GM12892 (cell line): ENCODE measurements around the gene FUBP3.

Source experiments
- POLR2A ChIP-seq: IDR thresholded peaks from 2 replicates; pipeline ENCODE4 v1.6.1; 2011; ENCODE audit warnings: low read depth, low read length, control low read depth
- POLR2AphosphoS5 ChIP-seq: IDR thresholded peaks from 2 replicates; pipeline ENCODE4 v1.6.1; 2011; ENCODE audit warnings: low read depth, low read length, control low read depth
- TAF1 ChIP-seq: IDR thresholded peaks from 2 replicates; pipeline ENCODE4 v1.6.1; 2011; ENCODE audit warnings: low read depth, mild to moderate bottlenecking, control low read depth, low read length, borderline replicate concordance

DNA sequence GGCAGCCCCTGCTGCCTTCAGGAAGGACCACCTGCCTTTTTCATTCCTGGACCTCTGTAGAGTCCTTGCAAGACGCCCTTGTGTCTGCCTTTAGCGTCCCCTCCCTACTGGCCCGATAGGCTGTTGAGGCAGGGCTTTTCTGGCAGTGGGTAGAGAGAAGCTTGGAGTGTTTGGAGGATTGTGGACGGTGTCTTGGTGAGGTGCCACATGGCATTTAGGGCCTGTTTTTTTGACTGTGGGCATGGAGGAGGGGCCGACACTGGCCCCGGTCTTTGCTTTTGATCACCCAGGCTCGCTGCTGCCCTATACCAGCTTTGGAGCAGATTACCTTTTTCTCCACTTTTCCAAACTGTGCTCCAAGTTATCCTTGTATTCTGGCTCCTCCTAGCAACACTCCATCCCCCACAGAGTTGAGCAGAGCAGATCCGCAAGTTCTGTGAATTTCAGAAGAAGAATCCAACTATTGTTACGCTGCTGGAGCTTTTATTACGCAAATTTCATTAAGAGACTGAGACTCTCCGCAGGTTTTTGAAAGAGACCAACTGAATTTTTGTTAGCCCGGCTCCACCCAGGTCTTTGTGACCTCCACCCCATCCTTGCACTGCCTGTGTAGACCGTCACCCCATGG is 50.2 kb downstream of the FUBP3 start:
- TF ChIP-seq POLR2A, result no peak
- TF ChIP-seq POLR2AphosphoS5, result no peak
- no peak for TF ChIP-seq TAF1
